Uterus (tissue), 4 donors: ENCODE data around the gene KIRREL3. TPM values are rescaled to one million over a fixed set of nuclear protein-coding genes. Genes with fewer than 3 reads are reported as not detected.

Experiments
- DNase-seq, 2 donors: peaks; one replicate each; pipeline ENCODE4 v3.0.0-alpha.2; 2019 to 2020
- H3K27ac ChIP-seq, 2 donors: fragments of 200-600 bp; sonication (generic); 1 replicate in 1 of 2; 2 replicates in 1 of 2; pipeline ENCODE4 v1.5.1; 2016 to 2018
- H3K27me3 ChIP-seq, 2 donors: fragments of 200-600 bp; sonication (generic); one replicate each; pipeline ENCODE4 v1.5.1; 2018 to 2019; ENCODE audit warnings: control low read depth in 1 of 2
- H3K36me3 ChIP-seq, 2 donors: fragments of 200-600 bp; sonication (generic); one replicate each; pipeline ENCODE4 v1.5.1; 2019; ENCODE audit warnings: control low read depth in 1 of 2
- H3K4me1 ChIP-seq, 2 donors: fragments of 200-600 bp; sonication (generic); one replicate each; pipeline ENCODE4 v1.5.1; 2018 to 2019; ENCODE audit warnings: control low read depth in 1 of 2
- H3K4me3 ChIP-seq, 2 donors: fragments of 200-600 bp; sonication (generic); 1 replicate in 1 of 2; 2 replicates in 1 of 2; pipeline ENCODE4 v1.5.1; 2018 to 2019; ENCODE audit warnings: mild to moderate bottlenecking in 1 of 2
- H3K9me3 ChIP-seq, 2 donors: fragments of 200-600 bp; sonication (generic); one replicate each; pipeline ENCODE4 v1.5.1; 2019; ENCODE audit warnings: control low read depth in 1 of 2
- CTCF ChIP-seq, 4 experiments: fragments of 200-600 bp in 2 of 4; fragments of 450-650 bp in 2 of 4; sonication (generic) in 2 of 4; IDR thresholded peaks; one replicate each; pipeline ENCODE4 v1.5.1; 2016 to 2019; ENCODE audit warnings: antibody characterized with exemption in 4 of 4, mild to moderate bottlenecking in 2 of 4, moderate library complexity in 1 of 4
- POLR2A ChIP-seq, 2 donors: fragments of 450-650 bp; IDR thresholded peaks; one replicate each; pipeline ENCODE4 v1.6.1; 2016; ENCODE audit warnings: antibody characterized with exemption in 2 of 2, mild to moderate bottlenecking in 1 of 2, moderate library complexity in 1 of 2
- intact Hi-C: fragments of 100-400 bp; cut with DNase I; formaldehyde crosslinking; loops from one replicate; pipeline ENCODE4 v1.15.1; 2023; ENCODE audit warnings: low total_unique reads
- total RNA-seq, 4 donors: library from RNA; depleted of rRNA in 3 of 4; stranded (reverse); fragments of >200 nt in 3 of 4; gene quantifications; one replicate each; pipeline versions ENCODE4 v1.1.0 to v1.2.4, GENCODE V29; 2014 to 2023
- donor health status: DM: yes; HTN: yes; CAD: no.

The KIRREL3 gene
- total RNA-seq, 4 donors from 2014 or later: 10.0 TPM; not detected in 3

- no peaks in the 10 kb centered on the region for H3K27me3 ChIP-seq
- no peaks in the 10 kb centered on the region for H3K36me3 ChIP-seq
- H3K27ac ChIP-seq: no peak overlapping the region
- no peak for DNase-seq
- intact Hi-C loops: no loop called here
- TF ChIP-seq CTCF (IDR thresholded peaks at IDR 0.05) (no peak), POLR2A (IDR thresholded peaks at IDR 0.05) (no peak)
- no peaks in the 10 kb centered on the region for H3K9me3 ChIP-seq
- no peaks in the 10 kb centered on the region for H3K4me1 ChIP-seq
- H3K4me3 ChIP-seq: no peak overlapping the region
Measured at GRCh38 chr11:126863294-126863997, 137.1 kb downstream of the KIRREL3 start.

- no peaks in the 10 kb centered on the region for H3K27me3 ChIP-seq
- no peaks in the 10 kb centered on the region for H3K4me1 ChIP-seq
- H3K27ac ChIP-seq: no peak overlapping the region
- intact Hi-C loops: no loop called here
- DNase-seq: no peak
- H3K4me3 ChIP-seq: no peak overlapping the region
- H3K9me3 ChIP-seq: no peaks in the 10 kb centered on the region
- no peaks in the 10 kb centered on the region for H3K36me3 ChIP-seq
- TF ChIP-seq POLR2A (IDR thresholded peaks at IDR 0.05): no peak
- TF ChIP-seq CTCF (IDR thresholded peaks at IDR 0.05): no peak
Measured at GRCh38 chr11:126862664-126863243, 137.8 kb downstream of the KIRREL3 start.

GRCh38 chr11:126861796-126862459, 138.6 kb downstream of the KIRREL3 start:
- H3K36me3 ChIP-seq: no peaks in the 10 kb centered on the region
- no peak for TF ChIP-seq POLR2A (IDR thresholded peaks at IDR 0.05)
- TF ChIP-seq CTCF (IDR thresholded peaks at IDR 0.05): no peak
- intact Hi-C loops: no loop called here
- H3K4me3 ChIP-seq: no peak overlapping the region
- H3K4me1 ChIP-seq: no peaks in the 10 kb centered on the region
- no peaks in the 10 kb centered on the region for H3K9me3 ChIP-seq
- no peak overlapping the region for H3K27ac ChIP-seq
- DNase-seq: no peak
- H3K27me3 ChIP-seq: no peaks in the 10 kb centered on the region

- no peak overlapping the region for H3K27ac ChIP-seq
- no peaks in the 10 kb centered on the region for H3K27me3 ChIP-seq
- DNase-seq: no peak
- H3K4me3 ChIP-seq: no peak overlapping the region
- TF ChIP-seq CTCF (IDR thresholded peaks at IDR 0.05): no peak
- TF ChIP-seq POLR2A (IDR thresholded peaks at IDR 0.05): no peak
- intact Hi-C loops: no loop called here
- no peaks in the 10 kb centered on the region for H3K9me3 ChIP-seq
- no peaks in the 10 kb centered on the region for H3K36me3 ChIP-seq
- H3K4me1 ChIP-seq: no peaks in the 10 kb centered on the region
Measured at GRCh38 chr11:126857860-126858808, 142.4 kb downstream of the KIRREL3 start.
